HG03354 (cell line): ENCODE data around the gene OR5A2.
"Not testable (repeated sequence)": the region's sequence is repeated elsewhere in the genome, so short reads cannot be mapped to it uniquely, and the experiment has no call there.

Source experiments
- ATAC-seq: cut with Tn5 transposase; IDR thresholded peaks from one replicate; pipeline ENCODE4 v1.9.1; 2021; ENCODE audit warnings: mild to moderate bottlenecking; ENCODE audit not compliant: unreplicated experiment, poor library complexity, severe bottlenecking

The OR5A2 gene

DNA sequence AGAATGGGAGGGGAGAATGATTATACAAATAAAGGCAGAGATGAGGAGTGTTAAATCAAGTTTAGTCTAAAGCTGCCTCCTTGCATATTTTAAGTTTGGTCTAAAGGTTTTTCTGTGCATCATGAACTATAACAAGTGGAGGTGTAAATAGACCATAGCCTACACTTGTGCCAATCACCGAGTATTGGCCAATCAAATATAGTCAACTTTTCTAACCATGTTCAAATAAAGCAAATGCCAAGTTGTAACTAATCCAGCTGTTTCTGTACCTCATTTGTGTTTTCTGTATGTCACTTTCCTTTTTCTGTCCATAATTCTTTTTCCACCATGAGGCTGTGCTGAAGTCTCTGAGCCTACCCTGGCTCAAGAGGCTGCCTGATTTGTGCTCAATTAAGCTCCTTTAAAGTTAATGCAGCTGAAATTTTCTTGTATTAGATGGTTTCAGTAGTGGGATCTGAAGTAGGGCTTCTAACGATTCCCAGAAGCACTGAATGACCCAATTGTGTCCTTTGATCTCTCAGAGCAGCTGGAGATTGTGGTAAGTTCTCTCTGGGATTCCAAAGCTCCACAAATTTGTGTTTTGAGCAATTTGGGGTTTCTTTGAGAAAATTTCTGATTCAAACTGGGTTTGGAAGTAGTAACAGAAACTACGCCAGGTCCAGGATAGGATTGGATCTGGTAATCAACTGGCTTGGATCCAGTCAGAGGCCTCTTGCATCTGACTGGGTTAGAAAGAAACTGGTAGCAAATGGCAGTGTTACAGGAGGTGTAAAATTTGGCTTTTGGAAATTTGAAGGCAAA lies 25.6 kb downstream of the OR5A2 start:
- no peak for ATAC-seq

- ATAC-seq, result no peak
Measured at GRCh38 chr11:59394186-59394585, 32.0 kb downstream of the OR5A2 start.

DNA sequence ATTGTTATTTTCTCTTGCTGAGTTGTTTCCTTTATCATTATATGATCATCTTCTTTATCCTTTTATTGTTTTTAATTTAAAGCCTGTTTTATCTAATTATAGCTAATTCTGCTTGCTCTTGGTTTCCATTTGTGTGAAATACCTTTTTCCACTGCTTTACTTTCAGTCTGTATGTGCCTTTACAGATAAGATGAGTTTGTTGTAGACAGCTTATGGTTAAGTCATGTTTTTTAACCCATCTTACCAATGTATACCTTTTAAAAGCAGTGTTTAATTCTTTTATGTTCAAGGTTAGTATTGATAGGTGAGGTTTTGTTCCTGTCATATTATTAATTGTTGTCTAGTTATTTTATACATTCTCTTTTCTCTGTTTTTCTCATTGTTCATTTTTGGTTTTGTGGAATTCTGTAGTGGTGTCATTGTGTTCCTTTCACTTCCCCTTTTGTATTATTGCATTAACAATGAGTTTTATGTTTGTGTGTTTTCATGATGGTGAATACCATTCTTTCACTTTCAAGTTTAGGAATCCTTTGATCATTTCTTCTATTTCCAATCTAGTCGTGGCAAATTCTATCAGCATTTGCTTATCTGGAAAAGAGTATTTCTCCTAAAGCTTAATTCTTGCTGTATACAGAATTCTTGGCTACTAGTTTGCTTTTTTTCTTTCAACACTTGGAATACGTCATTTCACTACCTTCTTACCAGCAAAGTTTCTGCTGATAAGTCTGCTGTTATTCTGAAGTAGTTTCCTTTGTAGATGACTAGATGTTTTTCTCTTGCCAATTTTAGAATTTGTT lies 45.8 kb downstream of the OR5A2 start:
- peak; percentile 96 for ATAC-seq

DNA sequence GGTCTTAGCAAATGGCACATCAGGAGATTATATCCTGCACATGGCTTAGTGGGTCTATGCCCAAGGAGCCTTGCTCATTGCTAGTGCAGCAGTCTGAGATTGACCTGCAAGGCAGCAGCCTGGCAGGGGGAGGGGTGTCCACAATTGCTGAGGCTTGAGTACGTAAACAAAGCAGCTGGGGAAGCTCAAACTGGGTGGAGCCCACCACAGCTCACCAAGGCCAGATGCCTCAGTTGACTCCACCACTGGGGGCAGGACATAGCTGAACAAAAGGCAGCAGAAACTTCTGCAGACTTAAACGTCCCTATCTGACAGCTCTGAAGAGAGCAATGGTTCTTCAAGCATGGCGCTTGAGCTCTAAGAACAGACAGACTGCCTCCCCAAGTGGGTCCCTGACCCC lies 53.9 kb downstream of the OR5A2 start:
- ATAC-seq, result not testable (repeated sequence)

DNA sequence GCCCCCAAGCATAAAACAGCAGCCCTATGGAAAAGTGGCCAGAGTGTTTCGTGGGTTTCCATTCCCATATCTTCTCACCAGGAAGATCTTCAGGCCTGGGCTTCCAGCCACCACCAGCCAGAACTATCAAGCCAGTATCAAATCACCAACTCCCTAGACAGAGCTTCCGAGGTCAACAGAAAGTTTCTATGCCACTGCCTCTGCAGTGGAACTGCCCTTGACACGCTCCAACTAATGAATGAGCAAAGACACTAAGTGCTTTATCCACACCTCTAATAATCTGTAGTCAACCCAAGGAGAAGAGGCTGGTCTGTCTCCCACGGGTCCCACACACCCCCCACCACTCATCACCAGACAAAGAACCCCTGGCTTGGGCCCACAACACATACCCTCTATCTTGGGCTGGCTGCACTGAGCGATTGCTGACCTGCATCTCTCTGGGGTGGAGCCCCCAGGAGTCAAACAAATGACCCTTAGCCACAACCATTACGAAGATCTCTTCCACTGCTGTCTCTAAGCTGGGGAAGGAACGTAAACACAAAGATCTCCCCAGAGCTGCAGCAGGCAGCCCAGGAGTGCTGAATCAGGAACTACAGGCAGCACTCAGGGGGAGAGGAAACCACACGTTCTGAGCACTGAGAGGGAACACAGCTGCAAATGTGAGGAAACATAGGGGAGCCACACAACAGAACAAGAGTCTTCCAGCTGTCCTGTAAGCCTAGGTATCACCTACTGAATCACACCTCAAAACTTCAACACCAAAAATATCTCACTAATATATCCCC lies 57.8 kb downstream of the OR5A2 start:
- ATAC-seq, result no peak
